Adrenal gland (tissue), 12 donors: ENCODE results near the gene ANXA6. TPM values are rescaled to one million over a fixed set of nuclear protein-coding genes. Genes with fewer than 3 reads are reported as not detected.

ENCODE experiments used
- DNase-seq, 7 donors: peaks; one replicate each; pipeline ENCODE4 v3.0.0-alpha.2; 2019 to 2020
- H3K27ac ChIP-seq, 5 donors: fragments of 200-600 bp; sonication (generic) in 4 of 5; 1 replicate in 3 of 5; 2 replicates in 2 of 5; pipeline versions ENCODE4 v1.5.1 to v1.8.0; 2016 to 2020; ENCODE audit warnings: mild to moderate bottlenecking in 1 of 5
- H3K27me3 ChIP-seq: fragments of 200-600 bp; 2 replicates; pipeline ENCODE4 v1.8.0; 2021
- H3K36me3 ChIP-seq, 2 donors: fragments of 200-600 bp; replicated peaks in 1 of 2; 1 replicate in 1 of 2; 2 replicates in 1 of 2; pipeline versions ENCODE4 v1.5.1 to v1.8.0; 2018 to 2022
- H3K4me1 ChIP-seq, 2 donors: fragments of 200-600 bp; replicated peaks in 1 of 2; 1 replicate in 1 of 2; 2 replicates in 1 of 2; pipeline versions ENCODE4 v1.5.1 to v1.8.0; 2018 to 2021
- H3K4me3 ChIP-seq, 4 donors: fragments of 200-600 bp; sonication (generic) in 3 of 4; one replicate each; pipeline ENCODE4 v1.5.1; 2016 to 2018
- H3K9me3 ChIP-seq, 3 donors: fragments of 200-600 bp; sonication (generic) in 1 of 3; replicated peaks in 1 of 3; 1 replicate in 2 of 3; 2 replicates in 1 of 3; pipeline versions ENCODE4 v1.5.1 to v1.8.0; 2016 to 2021
- CTCF ChIP-seq, 6 experiments: fragments of 450-650 bp in 4 of 6; fragments of 200-600 bp in 2 of 6; sonication (generic) in 1 of 6; IDR thresholded peaks; 1 replicate in 5 of 6; 2 replicates in 1 of 6; pipeline versions ENCODE4 v1.5.1 to v1.8.0; 2016 to 2021; ENCODE audit warnings: antibody characterized with exemption in 6 of 6, mild to moderate bottlenecking in 2 of 6, moderate library complexity in 1 of 6
- POLR2A ChIP-seq, 2 donors: fragments of 450-650 bp; IDR thresholded peaks; one replicate each; pipeline ENCODE4 v1.6.1; 2017; ENCODE audit warnings: antibody characterized with exemption in 2 of 2, mild to moderate bottlenecking in 2 of 2, moderate library complexity in 1 of 2
- WGBS, 4 donors: extraction: QIAGEN DNeasy Blood & Tissue Kit in 2 of 4; methylation state at CpG; one replicate each; pipeline versions ENCODE4 v1.1.5 to v1.1.7; 2013 to 2017; 5-methylcytosine and 5-hydroxymethylcytosine counted together
- intact Hi-C, 2 donors: fragments of 100-400 bp; cut with DNase I; formaldehyde crosslinking; loops; one replicate each; pipeline versions ENCODE4 v1.14.1 to v1.15.0; 2022 to 2023
- polyA plus RNA-seq, 3 donors: library from polyadenylated mRNA; stranded (reverse); fragments of 200-250 nt in 2 of 3; fragments of 350-450 nt in 1 of 3; fragmentation: Illumina TruSeq in 1 of 3; extraction: RNeasy Lipid Tissue Mini Kit (QIAGEN cat#74804) in 1 of 3; gene quantifications; one replicate each; pipeline ENCODE4 v1.2.3, GENCODE V29; 2013 to 2014
- total RNA-seq, 9 donors: library from RNA; depleted of rRNA in 4 of 9; stranded (reverse); fragments of >200 nt in 4 of 9; fragments of 120-200 nt in 1 of 9; fragmentation: NEBNext Ultra II Directional in 1 of 9; extraction: Animal tissue kit (Norgen Biotek cat#: 25700) in 1 of 9; gene quantifications; one replicate each; pipeline versions ENCODE4 v1.1.0 to v1.2.4, GENCODE V29; 2013 to 2023
- donor health status: healthy with polysubstance abuse.
- donor health status: Bipolar disorder and iron deficiency.
- donor health status: DM: yes; HTN: yes; CAD: no.
- donor health status: DM: no; HTN: no; CAD: no.
- donor health status: DM: no; HTN: no; CAD: no.
- donor health status: DM: yes; HTN: yes; CAD: no.

ANXA6 gene
- total and polyA plus RNA-seq, 12 donors, result 115 to 382 (median 212) TPM

- intact Hi-C loops, result no loop called here
- no peak for TF ChIP-seq POLR2A (IDR thresholded peaks at IDR 0.05)
- TF ChIP-seq CTCF (IDR thresholded peaks at IDR 0.05), result no peak
- H3K36me3 ChIP-seq, result no peaks in the 10 kb centered on the region
- no peak overlapping the region for H3K4me3 ChIP-seq
- peak in 3 of 7 donors; percentile 34 to 46 (median 39) for DNase-seq
- peak overlapping the region in 1 of 5 donors; percentile 6 for H3K27ac ChIP-seq
- peaks cover 7 to 13% of the 10 kb centered on the region in 2 donors for H3K4me1 ChIP-seq
- H3K9me3 ChIP-seq, result no peaks in the 10 kb centered on the region
- WGBS, 4 donors, result 38 to 65% (median 54%) methylated on average over 9 of the region's 9 CpGs
- H3K27me3 ChIP-seq, result no peaks in the 10 kb centered on the region
Observed at GRCh38 chr5:151167022-151167421, 9.4 kb upstream of the ANXA6 start.

GRCh38 chr5:151164687-151165392 lies 7.3 kb upstream of the ANXA6 start:
- Histone ChIP-seq H3K36me3 (no peaks in the 10 kb centered on the region), H3K4me3 (no peak overlapping the region), H3K9me3 (no peaks in the 10 kb centered on the region), H3K4me1 (peaks cover 7 to 13% of the 10 kb centered on the region in 2 donors), H3K27ac (no peak overlapping the region), H3K27me3 (no peaks in the 10 kb centered on the region)
- DNase-seq, result peak; percentile 68 to 91 (median 79)
- TF ChIP-seq CTCF (IDR thresholded peaks at IDR 0.05) (peak; percentile 73 to 94 (median 92)), POLR2A (IDR thresholded peaks at IDR 0.05) (no peak)
- 34 to 44% (median 37%) methylated on average over 7 to 8 of the region's 8 CpGs for WGBS, 4 donors
- intact Hi-C loops, result loop anchor here (5.0 kb wide), 2 partner anchors 38 to 113 kb away; no protein-coding TSS in a partner anchor

GRCh38 chr5:151162776-151163175 lies 5.2 kb upstream of the ANXA6 start:
- Histone ChIP-seq H3K9me3 (no peaks in the 10 kb centered on the region), H3K27me3 (no peaks in the 10 kb centered on the region), H3K4me3 (no peak overlapping the region), H3K4me1 (peaks cover 14 to 23% of the 10 kb centered on the region in 2 donors), H3K36me3 (no peaks in the 10 kb centered on the region), H3K27ac (peak overlapping the region in 1 of 5 donors; percentile 3)
- DNase-seq, result no peak
- TF ChIP-seq CTCF (IDR thresholded peaks at IDR 0.05) (no peak), POLR2A (IDR thresholded peaks at IDR 0.05) (no peak)
- intact Hi-C loops, result loop anchor here (5.0 kb wide), 2 partner anchors 35 to 110 kb away; no protein-coding TSS in a partner anchor
- 50 to 72% (median 62%) methylated on average over 1 of the region's 1 CpG for WGBS, 4 donors

- Histone ChIP-seq H3K4me1 (peaks cover 27 to 41% of the 10 kb centered on the region in 2 donors), H3K36me3 (no peaks in the 10 kb centered on the region), H3K9me3 (no peaks in the 10 kb centered on the region), H3K27ac (no peak overlapping the region), H3K4me3 (no peak overlapping the region), H3K27me3 (no peaks in the 10 kb centered on the region)
- TF ChIP-seq POLR2A (IDR thresholded peaks at IDR 0.05) (no peak), CTCF (IDR thresholded peaks at IDR 0.05) (no peak)
- intact Hi-C loops, result loop anchor here (5.0 kb wide), 2 partner anchors 33 to 108 kb away; no protein-coding TSS in a partner anchor
- no peak for DNase-seq
- WGBS, 4 donors, result 85 to 89% (median 88%) methylated on average over 9 of the region's 9 CpGs
Observed at GRCh38 chr5:151159649-151160373, 2.2 kb upstream of the ANXA6 start.
